Cardiac muscle cell (in vitro differentiated cells and primary cell): ENCODE results near the gene RPRD1A. TPM values are rescaled to one million over a fixed set of nuclear protein-coding genes. Genes with fewer than 3 reads are reported as not detected.
"Not testable (repeated sequence)": the region's sequence is repeated elsewhere in the genome, so short reads cannot be mapped to it uniquely, and the experiment has no call there.

Source experiments
- DNase-seq, 2 donors: peaks; one replicate each; pipeline versions ENCODE4 v3.0.0 to v3.0.0-alpha.2; 2010 to 2017; ENCODE audit warnings: low read depth in 1 of 2, low spot score in 1 of 2
- H3K27ac ChIP-seq: fragments of 200-600 bp; sonication (generic); 2 replicates; pipeline ENCODE4 v1.5.1; 2016
- H3K27me3 ChIP-seq: fragments of 200-600 bp; sonication (generic); 2 replicates; pipeline ENCODE4 v1.6.0; 2016; ENCODE audit warnings: control low read depth
- H3K36me3 ChIP-seq: fragments of 200-600 bp; sonication (generic); 2 replicates; pipeline ENCODE4 v1.5.1; 2016; ENCODE audit warnings: control low read depth
- H3K4me1 ChIP-seq: fragments of 200-600 bp; sonication (generic); 2 replicates; pipeline ENCODE4 v1.8.1; 2017; ENCODE audit warnings: low read depth, mild to moderate bottlenecking, mixed run types
- H3K4me3 ChIP-seq: fragments of 200-600 bp; sonication (generic); 2 replicates; pipeline ENCODE4 v1.5.1; 2016; ENCODE audit warnings: mild to moderate bottlenecking
- H3K9me3 ChIP-seq: fragments of 200-600 bp; sonication (generic); 2 replicates; pipeline ENCODE4 v1.5.1; 2017; ENCODE audit warnings: low read depth, mild to moderate bottlenecking, control low read depth
- CTCF ChIP-seq: IDR thresholded peaks from 2 replicates; pipeline ENCODE4 v1.5.1; 2012; ENCODE audit warnings: low read depth, mild to moderate bottlenecking, low read length
- polyA plus RNA-seq: library from polyadenylated mRNA; unstranded; fragments of >200 nt; fragmentation: Nextera tagmentation; extraction: Ambion mirVana; gene quantifications from 2 replicates; pipeline ENCODE4 v1.2.1, GENCODE V29; 2016
- total RNA-seq: library from RNA; depleted of rRNA; stranded (reverse); fragments of >200 nt; gene quantifications from 2 replicates; pipeline ENCODE4 v1.2.3, GENCODE V29; 2016

RPRD1A gene
- total RNA-seq (77.1 and 89.3 TPM in 2 replicates), polyA plus RNA-seq (29.5 and 40.4 TPM in 2 replicates)

- H3K36me3 ChIP-seq: no peaks in the 10 kb centered on the region
- peak within 1 kb of the TSS; percentile 88 for H3K4me3 ChIP-seq
- DNase-seq: peak; percentile 97 to 98
- peak within 1 kb of the TSS; percentile 96 for H3K27ac ChIP-seq
- no peaks in the 10 kb centered on the region for H3K9me3 ChIP-seq
- no peak for TF ChIP-seq CTCF
- H3K4me1 ChIP-seq: peaks cover 11% of the 10 kb centered on the region
- no peaks in the 10 kb centered on the region for H3K27me3 ChIP-seq
These were observed at the start of gene RPRD1A for GRCh38 chr18:36067055-36067957. Gene RPRD1A (minus strand): TSS chr18:36067559. CDS start chr18:36067404, 155 bp downstream.

- not testable (repeated sequence) for H3K4me1 ChIP-seq
These were observed 49.4 kb upstream of the RPRD1A start for GRCh38 chr18:36116771-36117170.

GRCh38 chr18:36114738-36115137, 47.4 kb upstream of the RPRD1A start:
- H3K4me3 ChIP-seq: no peak overlapping the region
- H3K27me3 ChIP-seq: no peaks in the 10 kb centered on the region
- peaks cover 44% of the 10 kb centered on the region for H3K36me3 ChIP-seq
- no peak for DNase-seq
- no peak overlapping the region for H3K27ac ChIP-seq
- no peaks in the 10 kb centered on the region for H3K4me1 ChIP-seq
- H3K9me3 ChIP-seq: no peaks in the 10 kb centered on the region
- no peak for TF ChIP-seq CTCF

More at GRCh38 chr18:36116771-36117170, 49.4 kb upstream of the RPRD1A start:
- not testable (repeated sequence) for H3K27ac ChIP-seq, H3K27me3 ChIP-seq, DNase-seq, H3K4me3 ChIP-seq, H3K9me3 ChIP-seq
- H3K36me3 ChIP-seq: peaks cover 40% of the 10 kb centered on the region

- Histone ChIP-seq H3K4me1 (no peaks in the 10 kb centered on the region), H3K36me3 (peaks cover 48% of the 10 kb centered on the region), H3K9me3 (no peaks in the 10 kb centered on the region)
These were observed 46.9 kb upstream of the RPRD1A start for GRCh38 chr18:36114251-36114650.

GRCh38 chr18:36112302-36112701, 44.9 kb upstream of the RPRD1A start:
- Histone ChIP-seq H3K27ac (no peak overlapping the region), H3K36me3 (peaks cover 52% of the 10 kb centered on the region), H3K4me1 (no peaks in the 10 kb centered on the region), H3K9me3 (no peaks in the 10 kb centered on the region), H3K4me3 (no peak overlapping the region), H3K27me3 (no peaks in the 10 kb centered on the region)
- no peak for DNase-seq
- no peak for TF ChIP-seq CTCF

More at GRCh38 chr18:36114251-36114650, 46.9 kb upstream of the RPRD1A start:
- Histone ChIP-seq H3K4me3 (no peak overlapping the region), H3K27me3 (no peaks in the 10 kb centered on the region), H3K27ac (no peak overlapping the region)
- no peak for DNase-seq
- TF ChIP-seq CTCF: no peak

GRCh38 chr18:36109737-36110136, 42.4 kb upstream of the RPRD1A start:
- no peak for TF ChIP-seq CTCF
- no peaks in the 10 kb centered on the region for H3K4me1 ChIP-seq
- peaks cover 47% of the 10 kb centered on the region for H3K36me3 ChIP-seq

More at GRCh38 chr18:36109737-36110136, 42.4 kb upstream of the RPRD1A start:
- Histone ChIP-seq H3K27ac (no peak overlapping the region), H3K27me3 (no peaks in the 10 kb centered on the region), H3K4me3 (no peak overlapping the region), H3K9me3 (no peaks in the 10 kb centered on the region)
- DNase-seq: no peak
